ENCODE measurements around the gene OGA.

OGA gene

GRCh38 chr10:101744267-101744666 is 74.0 kb downstream of the OGA start:
- Histone ChIP-seq H3K27me3 (replicated peaks; ENCODE audit: insufficient read depth, low read length) (no peaks in the 10 kb centered on the region), H3K4me2 (ENCODE audit: low read depth, low read length) (no peak overlapping the region), H2AFZ (ENCODE audit: low read length) (no peak overlapping the region), H3K4me3 (ENCODE audit: low read length) (no peak overlapping the region), H3K27ac (ENCODE audit: low read length) (no peak overlapping the region), H4K20me1 (ENCODE audit: insufficient read depth, low read length) (no peaks in the 10 kb centered on the region), H3K36me3 (replicated peaks; ENCODE audit: insufficient read depth, low read length) (no peaks in the 10 kb centered on the region), H3K9me3 (replicated peaks; ENCODE audit: insufficient read depth, low read length) (no peaks in the 10 kb centered on the region), H3K4me1 (ENCODE audit: low read length) (no peaks in the 10 kb centered on the region), H3F3A (ENCODE audit: insufficient read depth, low read length) (no peaks in the 10 kb centered on the region), H3K9me2 (replicated peaks; ENCODE audit: insufficient read depth, low read length) (no peaks in the 10 kb centered on the region), H3K79me2 (ENCODE audit: low read length) (no peaks in the 10 kb centered on the region), H3K9ac (ENCODE audit: low read length) (no peak overlapping the region)
- no peak for TF ChIP-seq CTCF (IDR thresholded peaks at IDR 0.05; ENCODE audit: low read length)
- no peak for TF ChIP-seq EZH2 (optimal IDR thresholded peaks at IDR 0.05; ENCODE audit: low read depth, low read length)
- TF ChIP-seq EZH2phosphoT487 (IDR thresholded peaks at IDR 0.05; ENCODE audit: low read length), result no peak
- DNase-seq, result no peak

- no peak for DNase-seq
- no peak overlapping the region for H3K4me2 ChIP-seq (ENCODE audit: low read depth, low read length)
- H3F3A ChIP-seq (ENCODE audit: insufficient read depth, low read length), result no peaks in the 10 kb centered on the region
- no peak overlapping the region for H3K27ac ChIP-seq (ENCODE audit: low read length)
- no peaks in the 10 kb centered on the region for H3K27me3 ChIP-seq (replicated peaks; ENCODE audit: insufficient read depth, low read length)
- H3K9me3 ChIP-seq (replicated peaks; ENCODE audit: insufficient read depth, low read length), result no peaks in the 10 kb centered on the region
- H3K4me1 ChIP-seq (ENCODE audit: low read length), result no peaks in the 10 kb centered on the region
- no peak overlapping the region for H2AFZ ChIP-seq (ENCODE audit: low read length)
- no peak for TF ChIP-seq EZH2phosphoT487 (IDR thresholded peaks at IDR 0.05; ENCODE audit: low read length)
- H3K9ac ChIP-seq (ENCODE audit: low read length), result no peak overlapping the region
- no peaks in the 10 kb centered on the region for H4K20me1 ChIP-seq (ENCODE audit: insufficient read depth, low read length)
- no peaks in the 10 kb centered on the region for H3K9me2 ChIP-seq (replicated peaks; ENCODE audit: insufficient read depth, low read length)
- no peaks in the 10 kb centered on the region for H3K79me2 ChIP-seq (ENCODE audit: low read length)
- H3K4me3 ChIP-seq (ENCODE audit: low read length), result no peak overlapping the region
- H3K36me3 ChIP-seq (replicated peaks; ENCODE audit: insufficient read depth, low read length), result no peaks in the 10 kb centered on the region
Observed at GRCh38 chr10:101741938-101742337, 76.3 kb downstream of the OGA start.

GRCh38 chr10:101736666-101737065 is 81.6 kb downstream of the OGA start:
- H3F3A ChIP-seq (ENCODE audit: insufficient read depth, low read length), result no peaks in the 10 kb centered on the region
- no peaks in the 10 kb centered on the region for H3K4me1 ChIP-seq (ENCODE audit: low read length)
- no peak overlapping the region for H3K4me3 ChIP-seq (ENCODE audit: low read length)
- no peaks in the 10 kb centered on the region for H3K9me3 ChIP-seq (replicated peaks; ENCODE audit: insufficient read depth, low read length)
- no peak overlapping the region for H2AFZ ChIP-seq (ENCODE audit: low read length)
- no peaks in the 10 kb centered on the region for H3K36me3 ChIP-seq (replicated peaks; ENCODE audit: insufficient read depth, low read length)
- no peaks in the 10 kb centered on the region for H4K20me1 ChIP-seq (ENCODE audit: insufficient read depth, low read length)
- no peak overlapping the region for H3K9ac ChIP-seq (ENCODE audit: low read length)
- H3K79me2 ChIP-seq (ENCODE audit: low read length), result no peaks in the 10 kb centered on the region
- TF ChIP-seq EZH2phosphoT487 (IDR thresholded peaks at IDR 0.05; ENCODE audit: low read length) (no peak), EZH2 (optimal IDR thresholded peaks at IDR 0.05; ENCODE audit: low read depth, low read length) (no peak)
- H3K9me2 ChIP-seq (replicated peaks; ENCODE audit: insufficient read depth, low read length), result no peaks in the 10 kb centered on the region
- H3K27me3 ChIP-seq (replicated peaks; ENCODE audit: insufficient read depth, low read length), result no peaks in the 10 kb centered on the region
- H3K4me2 ChIP-seq (ENCODE audit: low read depth, low read length), result no peak overlapping the region
- DNase-seq, result no peak
- no peak overlapping the region for H3K27ac ChIP-seq (ENCODE audit: low read length)

Measured in MM.1S (cell line).